GM19397 (cell line): ENCODE measurements around the gene OR56B1.
"Not testable (repeated sequence)": the region's sequence is repeated elsewhere in the genome, so short reads cannot be mapped to it uniquely, and the experiment has no call there.

ENCODE experiments used
- ATAC-seq: cut with Tn5 transposase; IDR thresholded peaks from one replicate; pipeline ENCODE4 v1.9.1; 2021; ENCODE audit warnings: mild to moderate bottlenecking, moderate library complexity; ENCODE audit not compliant: unreplicated experiment

The OR56B1 gene

GRCh38 chr11:5736396-5736795, at the start of gene OR56B1:
OR56B1 (plus strand) TSS chr11:5736448; CDS start chr11:5736517, 69 bp downstream.
- no peak for ATAC-seq

- no peak for ATAC-seq
Observed at GRCh38 chr11:5688482-5688881, 47.8 kb upstream of the OR56B1 start.

GRCh38 chr11:5689551-5689983, 46.7 kb upstream of the OR56B1 start, which contains the start of gene TRIM22:
TRIM22 (plus strand) TSS chr11:5689790; CDS start chr11:5696233, 6,443 bp downstream.
- ATAC-seq, result peak; percentile 77

- ATAC-seq, result no peak
Observed at GRCh38 chr11:5690216-5690615, 46.0 kb upstream of the OR56B1 start.

- ATAC-seq, result no peak
Observed at GRCh38 chr11:5690736-5691135, 45.5 kb upstream of the OR56B1 start.

GRCh38 chr11:5691238-5691963, 44.8 kb upstream of the OR56B1 start:
- ATAC-seq, result not testable (repeated sequence)

- no peak for ATAC-seq
Observed at GRCh38 chr11:5691964-5692361, 44.3 kb upstream of the OR56B1 start.

GRCh38 chr11:5694642-5695041, 41.6 kb upstream of the OR56B1 start:
- no peak for ATAC-seq

GRCh38 chr11:5695580-5695979, 40.7 kb upstream of the OR56B1 start:
- ATAC-seq, result no peak

GRCh38 chr11:5696210-5696609, 40.0 kb upstream of the OR56B1 start:
- no peak for ATAC-seq

- ATAC-seq, result no peak
Observed at GRCh38 chr11:5698281-5698680, 38.0 kb upstream of the OR56B1 start.

GRCh38 chr11:5700421-5701054, 35.7 kb upstream of the OR56B1 start:
- no peak for ATAC-seq

- no peak for ATAC-seq
Observed at GRCh38 chr11:5701055-5701577, 35.1 kb upstream of the OR56B1 start.

- peak; percentile 79 for ATAC-seq
Observed at GRCh38 chr11:5703741-5704536, 32.3 kb upstream of the OR56B1 start.

GRCh38 chr11:5705688-5706087, 30.6 kb upstream of the OR56B1 start:
- no peak for ATAC-seq

- no peak for ATAC-seq
Observed at GRCh38 chr11:5712507-5712906, 23.7 kb upstream of the OR56B1 start.

GRCh38 chr11:5713695-5714094, 22.6 kb upstream of the OR56B1 start:
- no peak for ATAC-seq

GRCh38 chr11:5716518-5716917, 19.7 kb upstream of the OR56B1 start:
- not testable (repeated sequence) for ATAC-seq

GRCh38 chr11:5719703-5720495, 16.3 kb upstream of the OR56B1 start:
- no peak for ATAC-seq

GRCh38 chr11:5722622-5723021, 13.6 kb upstream of the OR56B1 start:
- ATAC-seq, result no peak
